GM12873 (cell line): ENCODE results near the gene KRT2.

Source experiments
- TF ChIP-seq, protein P1 (sequence below): IDR thresholded peaks from 2 replicates; pipeline ENCODE4 v1.5.1; 2012; ENCODE audit warnings: low read depth, mild to moderate bottlenecking, moderate library complexity, low read length, control low read depth; ENCODE audit not compliant: insufficient read depth; ENCODE audit errors: missing control alignments

Gene KRT2

DNA sequence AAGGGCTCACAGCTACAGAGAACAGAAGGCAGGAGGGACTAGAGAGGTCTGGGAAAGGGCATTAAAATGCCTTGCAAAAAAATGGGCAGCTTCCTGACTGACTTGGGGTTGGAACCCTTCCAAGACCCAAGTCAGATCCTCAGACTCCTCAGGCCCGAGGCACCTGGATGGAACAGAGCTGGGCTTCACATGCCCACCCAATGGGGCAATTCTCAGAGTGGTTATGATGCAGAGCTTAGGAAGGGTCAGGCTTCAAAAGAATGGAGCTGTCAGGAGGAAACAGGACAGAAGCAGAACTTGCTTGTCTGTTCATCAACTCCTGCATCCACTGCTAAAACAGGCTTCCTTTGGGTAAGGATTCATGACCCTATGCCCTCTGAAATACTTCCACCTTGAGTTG lies 37.9 kb upstream of the KRT2 start:
- TF ChIP-seq, protein P1, sequence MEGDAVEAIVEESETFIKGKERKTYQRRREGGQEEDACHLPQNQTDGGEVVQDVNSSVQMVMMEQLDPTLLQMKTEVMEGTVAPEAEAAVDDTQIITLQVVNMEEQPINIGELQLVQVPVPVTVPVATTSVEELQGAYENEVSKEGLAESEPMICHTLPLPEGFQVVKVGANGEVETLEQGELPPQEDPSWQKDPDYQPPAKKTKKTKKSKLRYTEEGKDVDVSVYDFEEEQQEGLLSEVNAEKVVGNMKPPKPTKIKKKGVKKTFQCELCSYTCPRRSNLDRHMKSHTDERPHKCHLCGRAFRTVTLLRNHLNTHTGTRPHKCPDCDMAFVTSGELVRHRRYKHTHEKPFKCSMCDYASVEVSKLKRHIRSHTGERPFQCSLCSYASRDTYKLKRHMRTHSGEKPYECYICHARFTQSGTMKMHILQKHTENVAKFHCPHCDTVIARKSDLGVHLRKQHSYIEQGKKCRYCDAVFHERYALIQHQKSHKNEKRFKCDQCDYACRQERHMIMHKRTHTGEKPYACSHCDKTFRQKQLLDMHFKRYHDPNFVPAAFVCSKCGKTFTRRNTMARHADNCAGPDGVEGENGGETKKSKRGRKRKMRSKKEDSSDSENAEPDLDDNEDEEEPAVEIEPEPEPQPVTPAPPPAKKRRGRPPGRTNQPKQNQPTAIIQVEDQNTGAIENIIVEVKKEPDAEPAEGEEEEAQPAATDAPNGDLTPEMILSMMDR: no peak

DNA sequence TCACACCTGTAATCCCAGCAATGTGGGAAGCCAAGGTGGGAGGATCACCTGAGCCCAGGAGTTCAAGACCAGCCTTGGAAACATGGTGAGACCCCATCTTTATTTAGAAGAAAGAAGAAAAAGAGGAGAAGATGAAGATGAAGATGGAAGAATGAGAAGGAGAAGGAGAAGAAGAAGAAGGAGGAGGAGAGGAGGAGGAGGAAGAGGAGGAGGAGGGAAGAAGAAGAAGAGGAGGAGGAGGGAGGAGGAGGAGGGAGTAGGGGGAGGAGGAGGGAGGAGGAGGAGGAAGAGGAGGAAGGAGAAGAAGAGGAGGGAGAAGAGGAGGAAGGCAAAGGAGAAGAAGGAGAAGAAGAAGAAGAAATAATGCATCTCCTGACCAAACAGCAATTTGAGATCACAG lies 37.2 kb upstream of the KRT2 start:
- TF ChIP-seq, protein P1: no peak

DNA sequence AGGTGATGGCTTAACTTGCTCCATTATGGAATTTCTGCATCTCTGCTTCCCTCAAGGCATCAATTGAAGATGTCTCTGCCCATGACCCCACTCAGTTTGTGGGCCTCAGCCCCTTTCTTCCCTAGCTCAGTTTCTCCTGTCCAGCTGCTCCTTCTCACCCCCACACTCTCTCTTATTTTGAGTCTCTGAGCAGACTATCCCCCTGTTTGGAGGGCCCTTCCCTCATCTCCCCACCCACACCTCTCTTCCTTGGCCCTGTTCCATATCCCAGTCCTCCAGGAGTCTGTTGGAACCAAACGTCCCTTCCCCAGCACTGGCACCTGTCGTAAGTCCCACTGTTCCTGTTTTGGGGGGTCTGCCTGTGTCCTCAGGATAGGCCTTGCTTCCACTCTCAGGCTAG lies 36.5 kb upstream of the KRT2 start:
- TF ChIP-seq, protein P1: no peak

DNA sequence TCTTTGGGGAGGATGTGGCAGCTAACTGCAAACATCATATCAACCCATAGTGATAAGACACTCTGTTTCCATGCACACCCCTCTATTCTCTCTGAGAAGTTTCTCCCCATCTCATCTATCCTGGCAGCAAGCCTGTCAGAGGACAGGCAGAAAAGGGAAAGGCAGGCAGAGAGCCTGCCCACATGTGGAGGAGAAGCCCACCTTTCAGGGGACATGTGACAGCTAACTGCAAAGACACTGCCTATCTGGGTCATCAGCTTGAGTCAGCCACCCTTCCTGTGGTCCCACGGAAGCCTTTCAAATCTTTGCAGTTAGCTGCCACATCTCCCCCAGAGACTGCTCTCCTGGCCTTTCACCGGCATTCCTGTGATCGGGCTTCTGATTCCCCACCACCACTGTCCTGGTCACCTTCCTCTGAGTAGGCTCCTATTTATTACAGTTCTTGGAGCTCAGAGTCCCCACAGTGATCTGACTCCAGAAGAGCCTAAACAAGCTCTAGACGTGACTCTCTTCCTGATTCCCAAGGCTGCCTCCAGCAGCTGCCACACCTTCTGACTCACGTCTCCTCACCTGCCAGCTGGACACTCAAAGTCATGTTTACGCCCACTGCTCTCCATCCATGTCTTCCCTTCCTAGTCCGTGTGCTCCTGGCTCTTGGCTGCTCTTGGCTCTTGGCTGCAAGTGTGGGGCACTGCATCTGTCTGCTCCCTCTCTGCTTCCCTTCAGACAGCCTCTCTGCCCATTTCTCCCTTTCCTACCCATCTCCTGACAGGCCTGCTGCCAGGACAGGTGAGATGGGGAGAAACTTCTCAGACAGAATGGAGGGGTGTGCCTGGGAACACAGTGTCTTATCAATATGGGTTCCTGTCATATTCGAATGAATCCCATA lies 35.7 kb upstream of the KRT2 start:
- TF ChIP-seq, protein P1: no peak

DNA sequence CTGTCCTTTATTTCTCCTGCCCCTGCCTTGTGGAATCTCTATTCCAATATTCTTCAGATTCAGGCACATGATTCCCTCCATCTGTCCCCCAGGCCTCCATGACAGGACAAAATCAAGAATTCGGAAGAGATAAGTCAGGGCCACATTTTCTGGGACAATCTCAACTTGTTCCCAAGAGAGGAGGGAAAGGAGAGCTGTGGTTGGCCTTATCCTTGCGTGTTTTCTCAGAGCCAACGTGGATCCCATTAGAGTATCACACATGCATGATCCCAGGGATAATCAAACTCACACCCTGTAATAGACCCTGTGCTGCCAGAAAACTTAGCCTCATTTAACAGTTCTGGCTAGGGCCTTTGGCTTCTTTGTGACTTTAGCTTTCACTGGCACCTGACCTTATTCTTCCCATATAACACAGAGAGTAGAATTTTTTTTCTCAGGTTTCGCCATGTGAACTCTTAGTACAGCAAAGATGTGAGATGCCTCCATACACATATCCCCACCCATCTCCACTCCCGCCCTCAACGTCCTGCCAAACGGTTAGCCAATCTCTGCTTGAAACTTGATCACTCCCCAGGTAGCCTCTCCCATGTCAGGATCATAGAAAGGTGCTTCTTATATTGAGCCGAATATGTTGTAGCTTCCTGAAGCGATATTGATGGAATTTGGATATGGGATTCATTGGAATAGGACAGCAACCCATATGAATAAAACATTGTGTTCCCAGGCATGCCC lies 34.9 kb upstream of the KRT2 start:
- TF ChIP-seq, protein P1: no peak

DNA sequence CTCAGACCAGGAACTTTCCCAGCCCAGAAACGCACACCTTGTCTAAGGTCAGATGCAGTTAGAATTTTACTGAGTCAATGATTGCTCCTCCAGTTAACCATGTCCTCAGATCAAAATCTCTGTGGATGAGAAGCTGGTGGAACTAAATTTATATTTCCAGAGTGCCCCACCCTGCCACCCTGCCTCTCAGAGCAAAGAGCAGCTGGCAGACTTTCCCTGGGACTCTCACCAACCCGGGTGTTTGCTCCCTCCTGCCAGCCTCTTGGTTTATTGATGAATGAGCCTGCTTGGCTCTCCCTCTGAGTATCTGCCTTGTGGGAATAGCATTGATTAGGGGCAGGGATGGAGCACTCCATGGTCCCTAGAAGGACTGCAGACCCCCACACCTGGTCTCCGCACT lies 34.1 kb upstream of the KRT2 start:
- TF ChIP-seq, protein P1: no peak

DNA sequence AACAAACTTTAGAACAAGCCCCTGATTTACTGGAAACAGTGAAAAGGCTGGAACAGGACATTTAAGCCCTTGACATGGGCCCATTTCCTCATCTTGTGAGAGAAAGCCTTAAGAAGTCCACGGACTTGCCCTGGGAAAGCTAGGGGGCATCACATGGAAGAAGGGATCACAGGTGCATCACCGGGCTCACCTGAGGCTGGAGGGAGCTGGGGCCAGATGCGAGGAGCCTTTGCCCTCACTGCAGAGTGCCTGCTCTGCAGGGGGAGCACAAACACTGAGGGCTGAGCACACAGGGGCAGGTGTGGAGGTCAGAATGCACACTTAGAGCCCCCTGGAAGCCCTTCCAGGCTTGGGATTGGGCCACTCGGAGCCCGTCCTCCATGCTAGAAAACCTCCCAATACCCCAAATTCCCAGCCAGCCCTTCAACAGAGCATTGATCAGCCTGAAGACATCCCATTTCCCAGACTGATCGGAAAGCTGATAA lies 33.4 kb upstream of the KRT2 start:
- TF ChIP-seq, protein P1: no peak
